ENCODE data around the gene INTS12.

Gene INTS12

GRCh38 chr4:105651884-105652283 lies 56.6 kb downstream of the INTS12 start:
- Histone ChIP-seq H3K27me3 (ENCODE audit: insufficient read depth, low read length) (no peaks in the 10 kb centered on the region), H3K4me1 (ENCODE audit: insufficient read depth, low read length) (no peaks in the 10 kb centered on the region), H3K9ac (ENCODE audit: low read depth, low read length) (no peak overlapping the region), H3K36me3 (ENCODE audit: insufficient read depth, low read length) (no peaks in the 10 kb centered on the region), H3K27ac (ENCODE audit: low read depth, low read length) (no peak overlapping the region), H3K9me3 (ENCODE audit: insufficient read depth, low read depth, low read length) (no peaks in the 10 kb centered on the region), H3K4me3 (ENCODE audit: low read length) (no peak overlapping the region)

GRCh38 chr4:105650190-105650589 lies 58.3 kb downstream of the INTS12 start:
- no CpG with 5 or more reads among the region's 1 CpG for WGBS
- Histone ChIP-seq H3K27me3 (ENCODE audit: insufficient read depth, low read length) (no peaks in the 10 kb centered on the region), H3K9me3 (ENCODE audit: insufficient read depth, low read depth, low read length) (no peaks in the 10 kb centered on the region), H3K27ac (ENCODE audit: low read depth, low read length) (no peak overlapping the region), H3K4me1 (ENCODE audit: insufficient read depth, low read length) (no peaks in the 10 kb centered on the region), H3K36me3 (ENCODE audit: insufficient read depth, low read length) (no peaks in the 10 kb centered on the region), H3K9ac (ENCODE audit: low read depth, low read length) (no peak overlapping the region), H3K4me3 (ENCODE audit: low read length) (no peak overlapping the region)

GRCh38 chr4:105645440-105645839 lies 63.0 kb downstream of the INTS12 start:
- Histone ChIP-seq H3K36me3 (ENCODE audit: insufficient read depth, low read length) (no peaks in the 10 kb centered on the region), H3K27ac (ENCODE audit: low read depth, low read length) (no peak overlapping the region)

GRCh38 chr4:105644257-105644656 lies 64.2 kb downstream of the INTS12 start:
- Histone ChIP-seq H3K4me3 (ENCODE audit: low read length) (no peak overlapping the region), H3K36me3 (ENCODE audit: insufficient read depth, low read length) (no peaks in the 10 kb centered on the region), H3K27me3 (ENCODE audit: insufficient read depth, low read length) (no peaks in the 10 kb centered on the region), H3K4me1 (ENCODE audit: insufficient read depth, low read length) (no peaks in the 10 kb centered on the region), H3K9me3 (ENCODE audit: insufficient read depth, low read depth, low read length) (no peaks in the 10 kb centered on the region), H3K9ac (ENCODE audit: low read depth, low read length) (no peak overlapping the region), H3K27ac (ENCODE audit: low read depth, low read length) (no peak overlapping the region)
- WGBS, result 86% methylated on average over 2 of the region's 2 CpGs

More at GRCh38 chr4:105645440-105645839, 63.0 kb downstream of the INTS12 start:
- no peaks in the 10 kb centered on the region for H3K4me1 ChIP-seq (ENCODE audit: insufficient read depth, low read length)
- WGBS, result 63% methylated on average over 1 of the region's 1 CpG
- no peak overlapping the region for H3K9ac ChIP-seq (ENCODE audit: low read depth, low read length)
- H3K4me3 ChIP-seq (ENCODE audit: low read length), result no peak overlapping the region
- no peaks in the 10 kb centered on the region for H3K9me3 ChIP-seq (ENCODE audit: insufficient read depth, low read depth, low read length)
- no peaks in the 10 kb centered on the region for H3K27me3 ChIP-seq (ENCODE audit: insufficient read depth, low read length)

GRCh38 chr4:105641845-105642244 lies 66.6 kb downstream of the INTS12 start:
- 93% methylated on average over 4 of the region's 4 CpGs for WGBS
- H3K9me3 ChIP-seq (ENCODE audit: insufficient read depth, low read depth, low read length), result no peaks in the 10 kb centered on the region
- no peak overlapping the region for H3K4me3 ChIP-seq (ENCODE audit: low read length)
- H3K27me3 ChIP-seq (ENCODE audit: insufficient read depth, low read length), result no peaks in the 10 kb centered on the region
- H3K36me3 ChIP-seq (ENCODE audit: insufficient read depth, low read length), result no peaks in the 10 kb centered on the region
- H3K9ac ChIP-seq (ENCODE audit: low read depth, low read length), result no peak overlapping the region
- H3K4me1 ChIP-seq (ENCODE audit: insufficient read depth, low read length), result peaks cover 7% of the 10 kb centered on the region
- no peak overlapping the region for H3K27ac ChIP-seq (ENCODE audit: low read depth, low read length)

GRCh38 chr4:105637408-105638176 lies 70.9 kb downstream of the INTS12 start:
- Histone ChIP-seq H3K9me3 (ENCODE audit: insufficient read depth, low read depth, low read length) (no peaks in the 10 kb centered on the region), H3K27me3 (ENCODE audit: insufficient read depth, low read length) (no peaks in the 10 kb centered on the region), H3K4me1 (ENCODE audit: insufficient read depth, low read length) (peaks cover 7% of the 10 kb centered on the region), H3K4me3 (ENCODE audit: low read length) (no peak overlapping the region), H3K9ac (ENCODE audit: low read depth, low read length) (no peak overlapping the region), H3K27ac (ENCODE audit: low read depth, low read length) (no peak overlapping the region), H3K36me3 (ENCODE audit: insufficient read depth, low read length) (no peaks in the 10 kb centered on the region)
- WGBS, result 60% methylated on average over 3 of the region's 4 CpGs

- no peaks in the 10 kb centered on the region for H3K9me3 ChIP-seq (ENCODE audit: insufficient read depth, low read depth, low read length)
- 100% methylated on average over 1 of the region's 1 CpG for WGBS
- no peak overlapping the region for H3K27ac ChIP-seq (ENCODE audit: low read depth, low read length)
- no peak overlapping the region for H3K4me3 ChIP-seq (ENCODE audit: low read length)
- no peak overlapping the region for H3K9ac ChIP-seq (ENCODE audit: low read depth, low read length)
- no peaks in the 10 kb centered on the region for H3K36me3 ChIP-seq (ENCODE audit: insufficient read depth, low read length)
- H3K4me1 ChIP-seq (ENCODE audit: insufficient read depth, low read length), result peaks cover 7% of the 10 kb centered on the region
- no peaks in the 10 kb centered on the region for H3K27me3 ChIP-seq (ENCODE audit: insufficient read depth, low read length)
Observed at GRCh38 chr4:105634402-105635080, 73.9 kb downstream of the INTS12 start.

- H3K9ac ChIP-seq (ENCODE audit: low read depth, low read length), result no peak overlapping the region
- no peak overlapping the region for H3K4me3 ChIP-seq (ENCODE audit: low read length)
- WGBS, result 94% methylated on average over 3 of the region's 3 CpGs
- no peaks in the 10 kb centered on the region for H3K9me3 ChIP-seq (ENCODE audit: insufficient read depth, low read depth, low read length)
- H3K27ac ChIP-seq (ENCODE audit: low read depth, low read length), result no peak overlapping the region
- peaks cover 7% of the 10 kb centered on the region for H3K4me1 ChIP-seq (ENCODE audit: insufficient read depth, low read length)
- no peaks in the 10 kb centered on the region for H3K27me3 ChIP-seq (ENCODE audit: insufficient read depth, low read length)
- H3K36me3 ChIP-seq (ENCODE audit: insufficient read depth, low read length), result no peaks in the 10 kb centered on the region
Observed at GRCh38 chr4:105633241-105633640, 75.2 kb downstream of the INTS12 start.
